IMR-90 (cell line): ENCODE results near the gene FAXDC2. TPM values are rescaled to one million over a fixed set of nuclear protein-coding genes. Genes with fewer than 3 reads are reported as not detected.

Source experiments
- ATAC-seq: fragments of 200-7000 bp; cut with Tn5 transposase; 2 replicates; pipeline ENCODE4 v1.9.1; 2020; ENCODE audit warnings: low read depth, mild to moderate bottlenecking, moderate library complexity
- BruUV-seq: library from RNA; stranded (reverse); fragments of 400-500 nt; replicated peaks from 2 replicates; lab custom pipeline; 2021; lab: Mats Ljungman, UMichigan
- CTCF ChIA-PET: fragments of 300-600 bp; formaldehyde crosslinking; extraction: SDS; loops from one replicate; lab custom pipeline; 2021; ENCODE audit warnings: antibody characterized with exemption; lab: Yijun Ruan, JAX
- POLR2A ChIA-PET: fragments of 300-600 bp; sonication (Branson Sonifier 250); formaldehyde crosslinking; loops from one replicate; lab custom pipeline; 2022; ENCODE audit warnings: antibody characterized with exemption; ENCODE audit not compliant: unreplicated experiment; lab: Charles Lee
- DNase-seq: peaks from one replicate; pipeline ENCODE4 v3.0.0; 2013
- H2AFZ ChIP-seq: replicated peaks from 2 replicates; pipeline ENCODE3; 2013; ENCODE audit warnings: low read length, mild to moderate bottlenecking; ENCODE audit not compliant: poor library complexity
- H2AK5ac ChIP-seq: 2 replicates; pipeline ENCODE4 v1.6.1; 2013; ENCODE audit warnings: low read depth, low read length, inconsistent platforms
- H2AK9ac ChIP-seq: replicated peaks from 2 replicates; pipeline ENCODE3; 2013; ENCODE audit warnings: mild to moderate bottlenecking, low read depth, low read length, moderate library complexity; ENCODE audit not compliant: poor library complexity
- H2BK120ac ChIP-seq: 2 replicates; pipeline ENCODE4 v1.6.1; 2013; ENCODE audit warnings: low read depth, low read length, inconsistent platforms
- H2BK15ac ChIP-seq: 3 replicates; pipeline ENCODE4 v1.6.1; 2013; ENCODE audit warnings: low read depth, low read length, inconsistent platforms
- H2BK20ac ChIP-seq: 2 replicates; pipeline ENCODE4 v1.6.1; 2013; ENCODE audit warnings: low read depth, mild to moderate bottlenecking, inconsistent platforms, low read length, moderate library complexity
- H2BK5ac ChIP-seq: 2 replicates; pipeline ENCODE4 v1.6.1; 2013; ENCODE audit warnings: mild to moderate bottlenecking, low read depth, low read length, inconsistent platforms; ENCODE audit not compliant: poor library complexity, severe bottlenecking
- H3K14ac ChIP-seq: replicated peaks from 2 replicates; pipeline ENCODE4 v1.6.1; 2013; ENCODE audit warnings: low read depth, low read length, inconsistent platforms
- H3K18ac ChIP-seq: 2 replicates; pipeline ENCODE4 v1.6.1; 2013; ENCODE audit warnings: low read depth, low read length, control low read depth
- H3K23ac ChIP-seq: 2 replicates; pipeline ENCODE4 v1.6.1; 2013; ENCODE audit warnings: low read depth, low read length, inconsistent platforms
- H3K27ac ChIP-seq: 2 replicates; pipeline ENCODE4 v1.5.1; 2013; ENCODE audit warnings: mild to moderate bottlenecking, control low read depth, low read length; ENCODE audit not compliant: insufficient read depth
- H3K27me3 ChIP-seq: 2 replicates; pipeline ENCODE4 v1.6.1; 2013; ENCODE audit warnings: low read length; ENCODE audit not compliant: control insufficient read depth, insufficient read depth
- H3K36me3 ChIP-seq: 2 replicates; pipeline ENCODE4 v1.6.1; 2013; ENCODE audit warnings: low read length, mixed read lengths; ENCODE audit not compliant: control insufficient read depth, insufficient read depth
- H3K4ac ChIP-seq: 2 replicates; pipeline ENCODE4 v1.6.1; 2013; ENCODE audit warnings: low read depth, low read length, inconsistent platforms
- H3K4me1 ChIP-seq: 2 replicates; pipeline ENCODE4 v1.6.1; 2013; ENCODE audit warnings: low read length, mixed read lengths; ENCODE audit not compliant: control insufficient read depth, insufficient read depth
- H3K4me2 ChIP-seq: 2 replicates; pipeline ENCODE4 v1.6.1; 2013; ENCODE audit warnings: low read depth, mild to moderate bottlenecking, control low read depth, low read length, moderate library complexity
- H3K4me3 ChIP-seq: 2 replicates; pipeline ENCODE4 v1.5.1; 2013; ENCODE audit warnings: low read depth, mild to moderate bottlenecking, control low read depth, low read length, moderate library complexity; ENCODE audit not compliant: insufficient read depth
- H3K56ac ChIP-seq: 2 replicates; pipeline ENCODE4 v1.6.1; 2013; ENCODE audit warnings: low read length, inconsistent platforms; ENCODE audit not compliant: insufficient read depth; ENCODE audit errors: extremely low read depth
- H3K79me1 ChIP-seq, 2 experiments: 2 replicates each; pipeline ENCODE4 v1.6.1; 2013; ENCODE audit warnings: low read length in 2 of 2, inconsistent platforms in 1 of 2, low read depth in 1 of 2
- H3K9ac ChIP-seq: 2 replicates; pipeline ENCODE4 v1.6.1; 2013; ENCODE audit warnings: low read depth, low read length, control low read depth
- H3K9me1 ChIP-seq: 2 replicates; pipeline ENCODE4 v1.6.1; 2013; ENCODE audit warnings: low read length, inconsistent platforms; ENCODE audit not compliant: insufficient read depth
- H3K9me3 ChIP-seq: 2 replicates; pipeline ENCODE4 v1.6.1; 2013; ENCODE audit warnings: low read length; ENCODE audit not compliant: control insufficient read depth, insufficient read depth
- H4K20me1 ChIP-seq: 2 replicates; pipeline ENCODE4 v1.6.1; 2013; ENCODE audit warnings: low read length, inconsistent platforms; ENCODE audit not compliant: insufficient read depth
- H4K5ac ChIP-seq: 2 replicates; pipeline ENCODE4 v1.6.1; 2013; ENCODE audit warnings: mild to moderate bottlenecking, low read depth, low read length, control low read depth
- H4K8ac ChIP-seq, 2 experiments: 2 replicates each; pipeline ENCODE4 v1.6.1; 2013; ENCODE audit warnings: low read depth in 2 of 2, low read length in 2 of 2, control low read depth in 1 of 2, inconsistent platforms in 1 of 2
- H4K91ac ChIP-seq: 2 replicates; pipeline ENCODE4 v1.6.1; 2013; ENCODE audit warnings: low read depth, low read length, inconsistent platforms; ENCODE audit not compliant: insufficient read depth
- BHLHE40 ChIP-seq: fragments of 150-350 bp; IDR thresholded peaks from 2 replicates; pipeline ENCODE4 v1.6.1; 2016; ENCODE audit warnings: mild to moderate bottlenecking, low read depth, low read length
- FOS ChIP-seq: fragments of 150-350 bp; IDR thresholded peaks from 2 replicates; pipeline ENCODE4 v1.6.1; 2016; ENCODE audit warnings: low read depth, low read length
- MAFK ChIP-seq: IDR thresholded peaks from 2 replicates; pipeline ENCODE4 v1.6.1; 2012; ENCODE audit warnings: low read depth, low read length, improper control_type of control experiment
- MXI1 ChIP-seq: IDR thresholded peaks from 2 replicates; pipeline ENCODE4 v1.6.1; 2012; ENCODE audit warnings: low read depth, mild to moderate bottlenecking, low read length, moderate library complexity, borderline replicate concordance
- RFX5 ChIP-seq: IDR thresholded peaks from 2 replicates; pipeline ENCODE4 v1.8.0; 2012; ENCODE audit warnings: low read depth, mild to moderate bottlenecking, low read length, moderate library complexity
- SMC3 ChIP-seq: fragments of 150-350 bp; IDR thresholded peaks from 2 replicates; pipeline ENCODE4 v1.6.1; 2016; ENCODE audit warnings: low read depth, mild to moderate bottlenecking, antibody characterized with exemption, low read length, moderate library complexity
- WGBS, 2 experiments: methylation state at CpG; one replicate each; pipeline versions ENCODE4 v1.1.5 to v1.1.7; 2013; ENCODE audit warnings: missing lambda C conversion rate in 2 of 2; ENCODE audit not compliant: insufficient read length in 1 of 2; ENCODE audit errors: extremely low coverage in 2 of 2; 5-methylcytosine and 5-hydroxymethylcytosine counted together
- dilution Hi-C: fragments of 300-500 bp; cut with HindIII; formaldehyde crosslinking; loops from one replicate; pipeline ENCODE4 v1.14.3; 2018; ENCODE audit warnings: low sequenced_read_pairs; ENCODE audit not compliant: unreplicated experiment
- in situ Hi-C: fragments of 300-500 bp; cut with MboI; formaldehyde crosslinking; loops from 3 replicates; pipeline ENCODE4 v1.14.3; 2019; ENCODE audit warnings: low sequenced_read_pairs, inconsistent platforms, mixed read lengths
- intact Hi-C: fragments of 100-400 bp; cut with micrococcal nuclease; formaldehyde crosslinking; loops from 2 replicates; pipeline ENCODE4 v1.10.0; 2022
- polyA plus RNA-seq, 3 experiments: library from polyadenylated mRNA; depleted of rRNA; stranded (reverse); fragments of >200 nt; gene quantifications; 2 replicates each; pipeline ENCODE4 v1.2.3, GENCODE V29; 2012; ENCODE audit warnings: low replicate concordance in 1 of 3
- total RNA-seq: library from RNA; depleted of rRNA; stranded (reverse); fragments of >200 nt; gene quantifications from 2 replicates; pipeline ENCODE4 v1.2.3, GENCODE V29; 2012
- TF ChIP-seq, protein P1 (sequence below): fragments of 150-350 bp; IDR thresholded peaks from 2 replicates; pipeline ENCODE4 v1.6.1; 2017; ENCODE audit warnings: mild to moderate bottlenecking, antibody characterized with exemption, low read length, low read depth

The FAXDC2 gene
- total and polyA plus RNA-seq, 2 of the 4 experiments (the other 2 are of a cell fraction) = 4.3 to 8.9 TPM

DNA sequence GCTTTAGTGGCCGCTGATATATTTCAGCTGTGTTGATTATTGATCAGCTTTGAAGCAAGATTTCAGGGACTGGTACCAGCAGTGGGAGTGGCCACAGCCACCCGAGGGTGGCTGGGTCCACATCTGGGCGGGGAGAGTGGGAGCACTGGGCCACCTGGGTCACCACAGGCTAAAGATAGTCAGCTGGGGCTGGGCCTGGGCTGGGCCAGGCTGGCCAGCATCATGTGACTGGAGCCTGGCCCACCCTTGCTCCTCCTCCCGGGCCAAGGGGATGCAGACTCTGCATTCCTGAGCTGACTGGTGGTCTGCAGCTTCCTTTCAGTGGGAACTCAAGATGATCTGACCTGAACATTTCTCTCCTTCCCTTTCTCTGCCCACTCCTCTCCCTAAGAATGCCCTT, 68.1 kb downstream of the FAXDC2 start:
- dilution Hi-C loops = no loop called here
- intact Hi-C loops = no loop called here
- POLR2A ChIA-PET = no interaction called here
- in situ Hi-C loops = no loop called here
- H3K4ac ChIP-seq = no peak overlapping the region
- no peak overlapping the region for H3K56ac ChIP-seq
- BruUV-seq = no TSS peak
- no peak overlapping the region for H2BK120ac ChIP-seq
- H2AK5ac ChIP-seq = no peak overlapping the region
- DNase-seq (no peak), ATAC-seq (no peak)
- peaks cover 23 to 85% of the 10 kb centered on the region in 2 experiments; a peak in 3 of 4 replicates for H3K79me1 ChIP-seq
- no peak overlapping the region for H2AK9ac ChIP-seq
- peaks cover 93% of the 10 kb centered on the region for H4K20me1 ChIP-seq
- H4K5ac ChIP-seq = no peak overlapping the region
- H2BK20ac ChIP-seq = no peak overlapping the region
- H3K14ac ChIP-seq = no peak overlapping the region
- H4K8ac ChIP-seq = no peak overlapping the region
- peaks cover 43% of the 10 kb centered on the region for H3K9me1 ChIP-seq
- no peak overlapping the region for H3K4me3 ChIP-seq
- no peak overlapping the region for H3K9ac ChIP-seq
- H3K36me3 ChIP-seq = no peaks in the 10 kb centered on the region
- peaks cover 24% of the 10 kb centered on the region for H3K4me1 ChIP-seq
- no peak for TF ChIP-seq RFX5
- no peak for TF ChIP-seq MAFK
- TF ChIP-seq MXI1 = no peak
- TF ChIP-seq SMC3 = no peak
- no peak for TF ChIP-seq BHLHE40
- no peak for TF ChIP-seq FOS
- TF ChIP-seq, protein P1, sequence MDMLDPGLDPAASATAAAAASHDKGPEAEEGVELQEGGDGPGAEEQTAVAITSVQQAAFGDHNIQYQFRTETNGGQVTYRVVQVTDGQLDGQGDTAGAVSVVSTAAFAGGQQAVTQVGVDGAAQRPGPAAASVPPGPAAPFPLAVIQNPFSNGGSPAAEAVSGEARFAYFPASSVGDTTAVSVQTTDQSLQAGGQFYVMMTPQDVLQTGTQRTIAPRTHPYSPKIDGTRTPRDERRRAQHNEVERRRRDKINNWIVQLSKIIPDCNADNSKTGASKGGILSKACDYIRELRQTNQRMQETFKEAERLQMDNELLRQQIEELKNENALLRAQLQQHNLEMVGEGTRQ = no peak
- H4K91ac ChIP-seq = no peak overlapping the region
- no peak overlapping the region for H2AFZ ChIP-seq
- no peaks in the 10 kb centered on the region for H3K27me3 ChIP-seq
- CTCF ChIA-PET = interaction anchor here (1.5 kb wide), 1 partner anchor 12 kb away, joined by 4 read pairs; no protein-coding TSS in a partner anchor
- WGBS, 2 experiments = 57% methylated on average over 3 of the region's 4 CpGs; no CpG with 5 or more reads in 1 of the 2 experiments
- H2BK15ac ChIP-seq = no peak overlapping the region
- no peak overlapping the region for H3K27ac ChIP-seq
- no peak overlapping the region for H3K18ac ChIP-seq
- no peak overlapping the region for H3K4me2 ChIP-seq
- no peak overlapping the region for H2BK5ac ChIP-seq
- H3K23ac ChIP-seq = no peak overlapping the region
- H3K9me3 ChIP-seq = no peaks in the 10 kb centered on the region
